ENCODE results near the gene PTCRA.
A peak's percentile ranks its signal among the peaks of the same experiment; 100 is the strongest.
"Not testable (repeated sequence)": the region's sequence is repeated elsewhere in the genome, so short reads cannot be mapped to it uniquely, and the experiment has no call there.

PTCRA gene

GRCh38 chr6:42907336-42907735 is 8.5 kb upstream of the PTCRA start:
- DNase-seq: no peak

GRCh38 chr6:42909835-42910234 is 6.0 kb upstream of the PTCRA start:
- no peak for DNase-seq

- DNase-seq: no peak
These were observed 4.5 kb upstream of the PTCRA start for GRCh38 chr6:42911171-42912021.

GRCh38 chr6:42914546-42914945 is 1.3 kb upstream of the PTCRA start:
- DNase-seq: no peak

- DNase-seq: no peak
These were observed 435 bp downstream of the PTCRA start for GRCh38 chr6:42916288-42916687.

GRCh38 chr6:42921801-42922200 is 5.9 kb downstream of the PTCRA start:
- no peak for DNase-seq

- peak; percentile 23 for DNase-seq
These were observed 7.8 kb downstream of the PTCRA start for GRCh38 chr6:42923666-42924065.

GRCh38 chr6:42925248-42925857 is 9.5 kb downstream of the PTCRA start:
- DNase-seq: no peak

- peak; percentile 99 for DNase-seq
These were observed 13.3 kb downstream of the PTCRA start, which contains the start of gene CNPY3 for GRCh38 chr6:42928986-42929820. Gene CNPY3 (plus strand): TSS chr6:42929480. CDS start chr6:42929571, 91 bp downstream.

GRCh38 chr6:42929821-42930360 is 14.0 kb downstream of the PTCRA start:
- DNase-seq: peak; percentile 78

GRCh38 chr6:42932412-42932811 is 16.6 kb downstream of the PTCRA start:
- DNase-seq: no peak

- no peak for DNase-seq
These were observed 17.4 kb downstream of the PTCRA start for GRCh38 chr6:42933205-42933604.

GRCh38 chr6:42935322-42935721 is 19.5 kb downstream of the PTCRA start:
- no peak for DNase-seq

GRCh38 chr6:42936398-42936797 is 20.5 kb downstream of the PTCRA start:
- DNase-seq: no peak

- DNase-seq: no peak
These were observed 21.9 kb downstream of the PTCRA start for GRCh38 chr6:42937548-42938427.

GRCh38 chr6:42938428-42938796 is 22.6 kb downstream of the PTCRA start:
- no peak for DNase-seq

- no peak for DNase-seq
These were observed 23.3 kb downstream of the PTCRA start for GRCh38 chr6:42938987-42939809.

- no peak for DNase-seq
These were observed 23.9 kb downstream of the PTCRA start for GRCh38 chr6:42939810-42940167.

- DNase-seq: no peak
These were observed 24.7 kb downstream of the PTCRA start for GRCh38 chr6:42940493-42941045.

GRCh38 chr6:42941356-42941755 is 25.5 kb downstream of the PTCRA start:
- DNase-seq: not testable (repeated sequence)

- no peak for DNase-seq
These were observed 26.6 kb downstream of the PTCRA start for GRCh38 chr6:42942444-42942843.
